Liver (tissue), 3 donors: ENCODE results near the gene ACAD9.

ENCODE experiments used
- SP1 ChIP-seq: IDR thresholded peaks from 2 replicates; pipeline ENCODE4 v1.6.1; 2018; ENCODE audit warnings: antibody characterized with exemption, mild to moderate bottlenecking
- TF ChIP-seq, protein P1 (sequence below): fragments of 150-350 bp; IDR thresholded peaks from 2 replicates; pipeline ENCODE4 v1.5.1; 2017; ENCODE audit warnings: improper control_type of control experiment, low read depth, low read length; ENCODE audit not compliant: missing input control
- TF ChIP-seq, protein P2 (sequence below): IDR thresholded peaks from 2 replicates; pipeline ENCODE4 v1.6.1; 2016; ENCODE audit warnings: antibody characterized with exemption
- TF ChIP-seq, protein P3 (sequence below): IDR thresholded peaks from 2 replicates; pipeline ENCODE4 v1.6.1; 2016; ENCODE audit warnings: antibody characterized with exemption
- TF ChIP-seq, protein P4 (sequence below): IDR thresholded peaks from 2 replicates; pipeline ENCODE4 v1.6.1; 2016; ENCODE audit warnings: antibody characterized with exemption, mild to moderate bottlenecking
- donor health status: healthy.
- donor health status: healthy.

DNA sequence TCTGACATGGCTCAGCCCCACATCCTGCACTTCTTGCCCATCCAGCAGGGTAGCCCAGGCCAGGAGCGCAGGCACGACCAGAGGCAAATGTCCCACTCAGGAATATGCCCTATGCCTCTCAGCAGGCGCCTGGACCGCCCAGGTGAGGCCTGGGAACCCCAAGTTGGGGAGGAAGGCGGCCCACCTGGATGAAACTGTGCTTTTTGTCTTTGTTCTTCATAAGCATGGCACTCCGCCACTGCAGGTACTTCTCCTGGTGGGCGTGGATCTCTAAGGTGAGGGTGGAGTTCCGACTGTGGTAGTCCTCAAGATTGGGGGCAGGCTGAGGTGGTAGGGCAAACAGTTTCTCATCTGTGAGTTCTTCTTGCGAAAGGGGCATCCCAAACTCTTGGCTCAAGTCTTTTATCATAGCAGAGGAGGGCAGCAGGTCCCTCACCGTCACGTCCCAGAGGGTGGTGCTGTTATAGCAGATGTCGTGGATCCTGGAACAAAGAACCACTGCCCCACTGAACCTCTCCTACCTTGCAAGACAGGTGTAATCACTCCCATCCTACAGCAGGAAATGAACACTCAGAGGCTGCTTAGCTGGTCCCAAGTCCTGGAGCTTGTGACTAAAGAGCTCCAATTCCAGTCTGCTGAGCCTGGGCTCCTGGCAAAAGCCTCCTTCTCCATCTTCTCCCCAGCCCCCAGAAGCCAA lies 53.2 kb downstream of the ACAD9 start:
- TF ChIP-seq, protein P1, sequence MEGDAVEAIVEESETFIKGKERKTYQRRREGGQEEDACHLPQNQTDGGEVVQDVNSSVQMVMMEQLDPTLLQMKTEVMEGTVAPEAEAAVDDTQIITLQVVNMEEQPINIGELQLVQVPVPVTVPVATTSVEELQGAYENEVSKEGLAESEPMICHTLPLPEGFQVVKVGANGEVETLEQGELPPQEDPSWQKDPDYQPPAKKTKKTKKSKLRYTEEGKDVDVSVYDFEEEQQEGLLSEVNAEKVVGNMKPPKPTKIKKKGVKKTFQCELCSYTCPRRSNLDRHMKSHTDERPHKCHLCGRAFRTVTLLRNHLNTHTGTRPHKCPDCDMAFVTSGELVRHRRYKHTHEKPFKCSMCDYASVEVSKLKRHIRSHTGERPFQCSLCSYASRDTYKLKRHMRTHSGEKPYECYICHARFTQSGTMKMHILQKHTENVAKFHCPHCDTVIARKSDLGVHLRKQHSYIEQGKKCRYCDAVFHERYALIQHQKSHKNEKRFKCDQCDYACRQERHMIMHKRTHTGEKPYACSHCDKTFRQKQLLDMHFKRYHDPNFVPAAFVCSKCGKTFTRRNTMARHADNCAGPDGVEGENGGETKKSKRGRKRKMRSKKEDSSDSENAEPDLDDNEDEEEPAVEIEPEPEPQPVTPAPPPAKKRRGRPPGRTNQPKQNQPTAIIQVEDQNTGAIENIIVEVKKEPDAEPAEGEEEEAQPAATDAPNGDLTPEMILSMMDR, result no peak
- TF ChIP-seq, protein P2, sequence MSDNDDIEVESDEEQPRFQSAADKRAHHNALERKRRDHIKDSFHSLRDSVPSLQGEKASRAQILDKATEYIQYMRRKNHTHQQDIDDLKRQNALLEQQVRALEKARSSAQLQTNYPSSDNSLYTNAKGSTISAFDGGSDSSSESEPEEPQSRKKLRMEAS, result no peak
- TF ChIP-seq, protein P3, sequence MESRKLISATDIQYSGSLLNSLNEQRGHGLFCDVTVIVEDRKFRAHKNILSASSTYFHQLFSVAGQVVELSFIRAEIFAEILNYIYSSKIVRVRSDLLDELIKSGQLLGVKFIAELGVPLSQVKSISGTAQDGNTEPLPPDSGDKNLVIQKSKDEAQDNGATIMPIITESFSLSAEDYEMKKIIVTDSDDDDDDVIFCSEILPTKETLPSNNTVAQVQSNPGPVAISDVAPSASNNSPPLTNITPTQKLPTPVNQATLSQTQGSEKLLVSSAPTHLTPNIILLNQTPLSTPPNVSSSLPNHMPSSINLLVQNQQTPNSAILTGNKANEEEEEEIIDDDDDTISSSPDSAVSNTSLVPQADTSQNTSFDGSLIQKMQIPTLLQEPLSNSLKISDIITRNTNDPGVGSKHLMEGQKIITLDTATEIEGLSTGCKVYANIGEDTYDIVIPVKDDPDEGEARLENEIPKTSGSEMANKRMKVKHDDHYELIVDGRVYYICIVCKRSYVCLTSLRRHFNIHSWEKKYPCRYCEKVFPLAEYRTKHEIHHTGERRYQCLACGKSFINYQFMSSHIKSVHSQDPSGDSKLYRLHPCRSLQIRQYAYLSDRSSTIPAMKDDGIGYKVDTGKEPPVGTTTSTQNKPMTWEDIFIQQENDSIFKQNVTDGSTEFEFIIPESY, result no peak
- TF ChIP-seq, protein P4, sequence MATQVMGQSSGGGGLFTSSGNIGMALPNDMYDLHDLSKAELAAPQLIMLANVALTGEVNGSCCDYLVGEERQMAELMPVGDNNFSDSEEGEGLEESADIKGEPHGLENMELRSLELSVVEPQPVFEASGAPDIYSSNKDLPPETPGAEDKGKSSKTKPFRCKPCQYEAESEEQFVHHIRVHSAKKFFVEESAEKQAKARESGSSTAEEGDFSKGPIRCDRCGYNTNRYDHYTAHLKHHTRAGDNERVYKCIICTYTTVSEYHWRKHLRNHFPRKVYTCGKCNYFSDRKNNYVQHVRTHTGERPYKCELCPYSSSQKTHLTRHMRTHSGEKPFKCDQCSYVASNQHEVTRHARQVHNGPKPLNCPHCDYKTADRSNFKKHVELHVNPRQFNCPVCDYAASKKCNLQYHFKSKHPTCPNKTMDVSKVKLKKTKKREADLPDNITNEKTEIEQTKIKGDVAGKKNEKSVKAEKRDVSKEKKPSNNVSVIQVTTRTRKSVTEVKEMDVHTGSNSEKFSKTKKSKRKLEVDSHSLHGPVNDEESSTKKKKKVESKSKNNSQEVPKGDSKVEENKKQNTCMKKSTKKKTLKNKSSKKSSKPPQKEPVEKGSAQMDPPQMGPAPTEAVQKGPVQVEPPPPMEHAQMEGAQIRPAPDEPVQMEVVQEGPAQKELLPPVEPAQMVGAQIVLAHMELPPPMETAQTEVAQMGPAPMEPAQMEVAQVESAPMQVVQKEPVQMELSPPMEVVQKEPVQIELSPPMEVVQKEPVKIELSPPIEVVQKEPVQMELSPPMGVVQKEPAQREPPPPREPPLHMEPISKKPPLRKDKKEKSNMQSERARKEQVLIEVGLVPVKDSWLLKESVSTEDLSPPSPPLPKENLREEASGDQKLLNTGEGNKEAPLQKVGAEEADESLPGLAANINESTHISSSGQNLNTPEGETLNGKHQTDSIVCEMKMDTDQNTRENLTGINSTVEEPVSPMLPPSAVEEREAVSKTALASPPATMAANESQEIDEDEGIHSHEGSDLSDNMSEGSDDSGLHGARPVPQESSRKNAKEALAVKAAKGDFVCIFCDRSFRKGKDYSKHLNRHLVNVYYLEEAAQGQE, result no peak
- no peak for TF ChIP-seq SP1
